ENCODE measurements around the gene INTS11.

DNA sequence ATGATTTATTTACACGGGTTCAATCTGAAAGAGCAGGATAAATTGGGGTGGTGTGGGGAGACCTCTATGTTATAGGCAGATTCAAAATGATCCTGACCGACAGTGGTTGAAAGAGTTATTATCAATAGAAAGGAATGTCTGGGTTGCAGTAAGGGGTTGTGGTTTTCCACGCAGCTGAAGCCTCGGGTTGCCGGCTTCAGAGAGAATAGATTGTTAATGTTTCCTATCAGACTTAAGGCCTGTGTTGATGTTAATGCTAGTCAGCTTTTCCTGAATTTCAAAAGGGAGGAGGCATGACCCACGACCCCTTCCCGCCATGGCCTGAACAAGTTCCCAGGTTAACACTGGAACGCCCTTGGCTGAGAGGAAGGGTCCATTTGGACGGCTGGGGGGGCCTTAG lies 48.6 kb downstream of the INTS11 start:
- no peak for TF ChIP-seq EZH2 (IDR thresholded peaks at IDR 0.05; ENCODE audit: borderline replicate concordance, low read depth, low read length, severe bottlenecking)
- TF ChIP-seq, protein P1, sequence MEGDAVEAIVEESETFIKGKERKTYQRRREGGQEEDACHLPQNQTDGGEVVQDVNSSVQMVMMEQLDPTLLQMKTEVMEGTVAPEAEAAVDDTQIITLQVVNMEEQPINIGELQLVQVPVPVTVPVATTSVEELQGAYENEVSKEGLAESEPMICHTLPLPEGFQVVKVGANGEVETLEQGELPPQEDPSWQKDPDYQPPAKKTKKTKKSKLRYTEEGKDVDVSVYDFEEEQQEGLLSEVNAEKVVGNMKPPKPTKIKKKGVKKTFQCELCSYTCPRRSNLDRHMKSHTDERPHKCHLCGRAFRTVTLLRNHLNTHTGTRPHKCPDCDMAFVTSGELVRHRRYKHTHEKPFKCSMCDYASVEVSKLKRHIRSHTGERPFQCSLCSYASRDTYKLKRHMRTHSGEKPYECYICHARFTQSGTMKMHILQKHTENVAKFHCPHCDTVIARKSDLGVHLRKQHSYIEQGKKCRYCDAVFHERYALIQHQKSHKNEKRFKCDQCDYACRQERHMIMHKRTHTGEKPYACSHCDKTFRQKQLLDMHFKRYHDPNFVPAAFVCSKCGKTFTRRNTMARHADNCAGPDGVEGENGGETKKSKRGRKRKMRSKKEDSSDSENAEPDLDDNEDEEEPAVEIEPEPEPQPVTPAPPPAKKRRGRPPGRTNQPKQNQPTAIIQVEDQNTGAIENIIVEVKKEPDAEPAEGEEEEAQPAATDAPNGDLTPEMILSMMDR (IDR thresholded peaks at IDR 0.05; ENCODE audit: borderline replicate concordance, extremely low read depth, low read length, poor library complexity, severe bottlenecking): no peak
